HG03442 (cell line): ENCODE measurements around the gene REN.

ENCODE experiments used
- ATAC-seq: cut with Tn5 transposase; IDR thresholded peaks from one replicate; pipeline ENCODE4 v1.9.1; 2021; ENCODE audit warnings: mild to moderate bottlenecking, moderate library complexity; ENCODE audit not compliant: unreplicated experiment

The REN gene

DNA sequence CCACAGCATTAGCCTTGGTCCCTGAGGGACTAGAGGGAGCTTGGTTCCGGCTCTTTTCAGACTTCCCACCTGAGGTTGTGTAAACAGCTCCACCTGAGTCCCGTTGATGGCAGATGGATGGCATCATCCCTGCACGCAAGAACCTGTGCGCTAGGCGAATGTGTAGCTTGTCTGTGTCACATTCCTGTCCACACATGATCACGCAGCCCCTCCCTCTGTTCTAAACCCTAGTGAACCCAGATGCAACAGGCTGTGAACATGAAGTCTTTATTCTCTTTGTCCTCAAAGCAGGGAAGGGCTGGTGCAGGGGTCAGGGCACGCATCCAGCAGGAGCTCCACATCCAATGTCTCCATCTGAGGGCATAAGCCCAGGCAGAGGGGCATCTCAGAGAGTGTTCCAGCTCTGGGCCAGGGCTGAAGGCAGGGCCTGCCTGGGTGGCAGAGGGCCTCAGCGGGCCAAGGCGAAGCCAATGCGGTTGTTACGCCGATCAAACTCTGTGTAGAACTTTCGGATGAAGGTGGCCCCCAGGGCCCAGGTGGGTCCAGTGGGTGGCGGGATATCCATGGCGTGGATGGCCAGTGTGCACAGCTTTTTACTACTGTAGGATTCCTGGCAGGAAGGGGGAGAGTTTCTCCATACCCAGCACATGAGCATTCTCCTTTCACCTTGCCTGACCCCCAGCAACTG, 11.4 kb downstream of the REN start:
- no peak for ATAC-seq

GRCh38 chr1:204153667-204154066, 12.5 kb downstream of the REN start:
- ATAC-seq: no peak

DNA sequence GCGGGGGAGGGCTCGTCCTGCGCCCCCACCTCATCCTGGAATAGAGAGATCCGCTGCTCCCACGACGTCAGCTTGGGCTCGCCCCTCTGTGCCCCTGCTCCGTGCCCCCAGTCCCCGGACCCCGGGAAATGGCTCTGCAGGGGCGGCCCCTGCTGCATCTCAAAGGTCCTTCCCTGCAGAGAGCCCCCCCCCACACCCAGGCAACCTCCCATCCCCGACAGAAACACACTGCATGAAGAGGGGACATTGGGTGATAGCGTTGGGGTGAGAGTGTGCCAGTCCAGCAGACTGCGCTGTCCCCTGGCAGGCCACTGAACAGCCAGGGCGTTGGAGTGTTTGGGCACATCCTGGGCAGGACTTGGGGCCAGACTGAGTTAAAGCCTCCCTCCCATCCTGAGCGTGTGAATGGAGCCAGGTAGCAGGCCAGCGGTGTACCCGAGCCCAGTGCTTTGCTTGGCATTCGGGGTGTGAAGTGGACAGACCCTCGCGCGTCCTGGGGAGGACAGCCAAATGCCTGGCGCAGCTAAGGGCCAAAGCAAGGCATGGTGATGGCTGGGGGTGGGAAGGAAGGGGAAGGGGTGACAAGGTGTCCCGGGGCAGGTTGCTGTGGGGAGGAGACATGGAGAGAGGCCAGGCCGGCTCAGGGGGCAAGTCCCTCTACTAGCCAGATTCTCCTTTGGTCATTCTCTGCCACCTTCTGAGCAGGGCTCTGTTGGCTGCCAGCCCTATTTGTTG, 13.7 kb downstream of the REN start:
- no peak for ATAC-seq

DNA sequence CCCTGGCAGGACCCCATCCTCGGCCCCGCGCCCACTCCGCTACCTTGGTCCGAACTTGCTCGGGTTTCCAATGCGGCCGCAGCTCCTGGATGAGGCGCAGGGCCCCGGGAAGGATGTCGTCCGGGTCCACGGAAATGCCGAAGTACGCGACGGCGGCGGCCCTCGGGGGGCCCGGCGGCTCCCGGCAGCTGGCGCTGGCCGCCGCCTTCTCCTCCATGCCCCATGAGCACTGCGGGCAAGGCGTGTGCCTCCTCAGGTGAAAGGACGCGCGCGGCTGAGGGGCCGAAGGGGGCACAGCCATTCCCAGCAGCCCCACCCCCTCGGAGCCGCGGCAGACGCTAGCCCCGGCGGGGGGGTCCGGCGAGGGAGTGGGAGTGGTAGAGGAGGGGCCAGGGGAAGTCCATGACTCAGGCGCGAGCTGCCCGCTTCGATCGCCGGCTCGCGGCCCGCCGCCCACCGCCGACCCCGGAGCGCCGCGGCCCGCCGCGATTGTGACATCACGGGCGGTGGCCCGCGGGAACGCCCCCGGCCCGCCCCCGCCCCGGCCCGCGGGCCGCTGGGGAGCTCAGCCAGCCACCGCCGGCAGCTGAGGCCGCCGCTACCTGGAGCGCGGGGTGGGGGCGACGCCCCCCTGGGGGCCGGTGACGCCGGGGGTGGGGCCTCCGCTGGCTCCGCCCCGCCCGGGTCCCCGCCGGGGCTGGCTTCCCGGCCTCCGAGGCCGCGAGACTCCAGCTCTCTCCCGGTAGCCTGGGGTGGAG, 14.4 kb downstream of the REN start, which contains the start of gene ETNK2:
TSS of gene ETNK2 (minus strand) at position 493 of the 758 bp plus-strand sequence. CDS start at position 301, 192 bp downstream.
- no peak for ATAC-seq

GRCh38 chr1:204150702-204151551, 15.2 kb downstream of the REN start:
- no peak for ATAC-seq

DNA sequence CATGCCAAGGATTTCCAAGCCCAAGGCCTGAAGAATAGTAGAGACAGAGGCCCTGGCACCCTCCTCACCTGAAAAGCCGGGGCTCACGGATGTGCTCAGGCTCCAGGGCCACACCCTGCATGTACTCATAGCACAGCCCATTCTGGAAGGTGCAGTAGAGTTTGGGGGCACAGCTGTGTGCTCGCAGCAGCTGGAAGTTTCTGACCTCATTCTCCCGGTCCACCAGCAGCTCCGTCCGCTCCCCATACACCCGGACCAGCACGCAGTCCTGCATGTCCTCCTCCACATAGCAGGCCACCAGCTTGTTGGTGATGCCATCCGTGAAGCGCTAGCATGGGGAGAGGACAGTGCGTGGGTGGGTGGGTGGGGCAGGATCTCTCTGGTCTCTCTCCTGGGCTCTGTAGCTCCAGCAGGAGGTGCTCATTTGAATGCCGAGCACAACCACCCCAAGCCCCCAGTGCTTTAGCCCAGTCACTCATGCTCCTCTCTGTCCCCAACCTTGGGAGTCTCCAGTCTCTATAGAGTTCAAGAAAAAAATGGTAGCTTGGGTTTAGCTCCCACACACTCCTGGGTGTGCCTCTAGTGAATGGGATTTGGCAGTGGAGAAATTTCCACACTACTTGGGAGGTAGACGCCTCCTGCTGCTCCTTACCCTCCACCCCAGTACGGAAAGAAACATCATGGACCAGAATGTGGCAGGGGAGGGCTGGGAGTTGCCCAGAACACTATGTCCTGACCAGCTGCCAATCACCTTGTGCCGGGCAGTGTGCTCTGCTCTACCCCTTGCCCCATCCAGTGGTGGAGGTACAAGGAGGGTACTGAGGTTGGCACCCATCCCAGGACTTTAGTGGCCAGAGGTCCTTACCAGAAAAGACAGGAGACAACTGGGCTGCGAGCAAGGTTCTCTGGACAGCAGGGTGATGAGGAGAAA, 16.2 kb downstream of the REN start:
- no peak for ATAC-seq

GRCh38 chr1:204149107-204149506, 17.0 kb downstream of the REN start:
- no peak for ATAC-seq

DNA sequence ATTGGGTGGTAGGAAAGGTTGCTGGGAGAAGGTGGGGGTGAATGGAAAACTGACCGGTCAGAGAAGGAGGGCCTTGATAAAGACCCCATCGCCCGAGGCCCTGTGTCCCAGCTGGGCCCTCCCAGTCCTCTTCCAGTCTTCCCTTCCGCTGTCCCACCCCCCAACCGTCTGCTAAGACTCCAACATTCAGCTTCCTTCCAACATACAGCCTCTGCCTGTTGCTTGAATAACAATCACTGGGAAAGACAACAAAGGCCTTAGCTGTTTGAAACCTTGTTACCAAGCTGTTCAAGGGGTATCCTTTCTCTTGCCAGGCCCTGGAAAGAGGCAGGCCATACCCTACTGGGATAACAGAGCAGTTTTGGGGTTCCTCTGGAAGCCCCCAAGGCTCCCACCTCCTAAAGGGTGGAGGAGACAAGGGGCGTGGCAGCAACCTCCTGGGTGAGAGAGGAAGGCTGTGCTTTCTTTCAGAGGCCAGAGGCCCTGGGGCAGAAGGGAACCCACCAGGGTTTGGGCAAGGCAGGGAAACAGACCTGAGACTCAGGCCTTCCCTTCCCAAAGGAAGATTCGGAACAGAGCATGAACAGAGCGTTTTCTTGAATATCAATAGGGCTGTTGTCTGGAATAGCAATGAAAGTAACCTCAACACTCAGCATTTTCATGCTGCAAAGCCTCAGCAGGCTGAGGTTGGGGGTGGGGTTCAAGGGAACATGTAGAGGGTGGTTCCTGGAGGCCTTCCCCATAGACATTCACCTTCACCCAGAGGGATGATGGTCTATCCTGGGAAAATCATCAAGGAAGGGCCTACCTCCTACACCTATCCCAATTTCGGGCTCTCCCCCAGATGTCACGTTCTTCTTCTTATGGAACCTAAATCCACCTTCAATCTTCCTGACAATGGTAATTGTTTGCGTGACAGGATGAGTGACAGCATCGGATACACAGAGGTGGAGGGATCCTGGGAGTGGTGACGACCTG, 18.4 kb downstream of the REN start:
- no peak for ATAC-seq

- no peak for ATAC-seq
These were observed 19.2 kb downstream of the REN start for GRCh38 chr1:204146965-204147364.

- no peak for ATAC-seq
These were observed 19.8 kb downstream of the REN start for GRCh38 chr1:204146309-204146708.

- ATAC-seq: no peak
These were observed 21.1 kb downstream of the REN start for GRCh38 chr1:204145033-204145504.

- ATAC-seq: no peak
These were observed 22.7 kb downstream of the REN start for GRCh38 chr1:204143276-204144041.

DNA sequence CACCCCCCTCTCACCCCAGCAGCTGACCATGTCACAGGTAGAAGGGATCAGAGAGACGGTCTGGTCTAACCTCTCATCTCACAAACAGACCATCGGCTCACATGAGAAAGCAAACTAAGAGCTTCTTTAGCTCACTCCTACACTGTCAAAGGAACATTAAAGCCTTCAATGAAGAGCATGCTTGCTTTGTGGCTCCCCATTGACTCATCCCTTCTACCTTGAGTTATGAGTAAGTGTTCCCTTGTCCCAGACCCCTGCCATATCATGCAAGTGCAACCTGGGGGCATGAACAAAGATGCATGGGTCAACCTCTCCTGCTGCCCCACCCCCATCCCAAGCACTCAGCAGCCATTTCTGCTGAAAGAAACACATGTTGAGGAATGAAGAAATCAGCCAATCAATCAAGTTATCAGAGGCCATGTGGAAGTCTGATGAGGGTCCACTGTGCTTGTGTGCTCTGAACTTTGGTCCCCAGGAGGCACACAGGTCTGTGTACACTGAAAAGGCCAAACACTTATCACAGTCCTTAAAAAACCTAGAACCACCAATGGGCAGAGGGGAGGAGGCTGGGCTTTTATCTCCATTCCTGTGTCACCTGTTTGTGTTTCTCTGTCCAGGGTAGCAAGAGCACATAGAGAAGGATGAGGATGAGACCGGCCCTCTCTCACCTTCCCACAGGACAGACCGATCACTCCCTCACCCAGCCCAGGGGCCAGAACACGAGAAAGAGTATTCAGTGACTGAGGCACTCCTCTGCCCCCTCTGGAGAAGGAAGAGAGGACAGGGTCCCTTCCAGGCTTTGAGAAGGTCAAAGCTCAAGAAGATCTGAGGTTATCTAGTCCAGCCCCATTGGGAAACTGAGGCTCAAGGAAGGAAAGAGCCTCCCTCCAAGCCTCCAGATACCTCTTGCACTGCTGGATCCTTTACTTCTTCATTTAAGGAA, 23.8 kb downstream of the REN start:
- no peak for ATAC-seq

DNA sequence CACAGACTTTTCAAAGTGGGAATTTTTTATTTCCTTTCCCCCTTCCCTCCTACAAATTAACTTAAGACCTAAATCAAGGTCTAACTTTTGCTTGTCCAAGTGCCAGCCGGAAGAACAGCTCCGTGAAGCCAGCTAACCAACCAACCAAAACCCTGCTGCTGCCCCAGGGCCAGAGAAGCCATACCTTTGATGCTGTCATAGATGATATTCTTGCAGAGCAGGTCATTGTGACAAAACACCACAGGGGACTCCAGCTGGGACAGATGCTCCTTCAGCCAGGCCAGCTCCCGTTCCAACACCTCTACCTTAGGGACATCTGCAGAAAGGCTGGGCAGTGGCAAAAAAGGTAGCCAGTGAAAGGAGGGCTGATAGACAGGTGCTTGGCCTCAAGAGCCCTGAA, 25.0 kb downstream of the REN start:
- no peak for ATAC-seq

DNA sequence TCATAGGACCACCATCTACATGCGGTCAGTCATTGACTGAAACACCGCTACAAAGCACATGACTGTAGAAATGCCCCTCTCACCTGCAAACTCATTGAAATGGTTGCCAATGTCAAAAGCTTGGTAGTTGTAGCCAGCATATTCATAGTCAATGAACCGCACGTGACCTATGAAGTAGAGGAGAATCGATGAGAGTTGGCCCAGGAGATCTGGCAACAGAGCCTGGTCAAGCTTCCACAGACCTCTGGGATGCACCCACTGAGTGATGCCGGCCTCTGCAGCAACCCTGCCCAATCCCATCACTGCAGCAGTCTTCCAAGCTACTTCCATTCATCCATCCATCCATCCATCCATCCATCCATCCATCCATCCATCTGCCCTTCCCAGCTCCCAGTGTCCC, 26.2 kb downstream of the REN start:
- ATAC-seq: no peak

DNA sequence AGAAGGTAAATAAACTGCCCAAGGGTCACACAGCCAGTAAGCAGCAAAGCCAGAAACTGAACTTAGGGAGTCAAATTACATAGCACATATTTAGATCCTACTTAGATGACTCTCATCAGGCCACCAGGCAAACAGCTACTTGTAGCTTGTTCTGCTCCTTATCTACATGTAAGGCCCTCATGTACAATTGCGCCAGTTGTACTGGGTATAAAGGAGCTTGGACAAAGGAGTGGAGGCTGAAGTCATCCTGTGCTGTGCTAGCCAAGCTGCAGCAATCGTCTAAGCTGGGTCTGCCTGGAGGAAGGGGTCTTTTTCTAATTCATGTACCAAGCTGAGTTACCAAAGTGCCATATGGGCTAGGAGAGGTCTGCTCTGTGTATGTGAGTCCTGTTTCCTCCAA, 27.0 kb downstream of the REN start:
- ATAC-seq: no peak

GRCh38 chr1:204136814-204137213, 29.3 kb downstream of the REN start:
- ATAC-seq: no peak
